GM12874 (cell line): ENCODE measurements around the gene RIMS1.

Experiments
- CTCF ChIP-seq: IDR thresholded peaks from 2 replicates; pipeline ENCODE4 v1.5.1; 2011; ENCODE audit warnings: low read depth, mild to moderate bottlenecking, control low read depth, low read length, moderate library complexity; ENCODE audit not compliant: insufficient read depth

RIMS1 gene

GRCh38 chr6:72238021-72238420 is 351.7 kb downstream of the RIMS1 start:
- no peak for TF ChIP-seq CTCF

- TF ChIP-seq CTCF = no peak
These were observed 352.6 kb downstream of the RIMS1 start for GRCh38 chr6:72238900-72239299.

- TF ChIP-seq CTCF = no peak
These were observed 359.2 kb downstream of the RIMS1 start for GRCh38 chr6:72245565-72245964.

GRCh38 chr6:72246926-72247325 is 360.6 kb downstream of the RIMS1 start:
- no peak for TF ChIP-seq CTCF

- TF ChIP-seq CTCF = no peak
These were observed 362.3 kb downstream of the RIMS1 start for GRCh38 chr6:72248621-72249020.

- TF ChIP-seq CTCF = no peak
These were observed 364.3 kb downstream of the RIMS1 start for GRCh38 chr6:72250664-72251063.

GRCh38 chr6:72260489-72260888 is 374.1 kb downstream of the RIMS1 start:
- TF ChIP-seq CTCF = no peak

GRCh38 chr6:72261554-72261953 is 375.2 kb downstream of the RIMS1 start:
- no peak for TF ChIP-seq CTCF
